Upper lobe of left lung (tissue), 4 donors: ENCODE data around the gene IL17RE.
"Not testable (repeated sequence)": the region's sequence is repeated elsewhere in the genome, so short reads cannot be mapped to it uniquely, and the experiment has no call there.

ENCODE experiments used
- CTCF ChIP-seq, 6 experiments: fragments of 450-650 bp in 4 of 6; fragments of 200-600 bp in 2 of 6; sonication (generic) in 2 of 6; IDR thresholded peaks; one replicate each; pipeline ENCODE4 v1.5.1; 2016 to 2019; ENCODE audit warnings: antibody characterized with exemption in 6 of 6
- EP300 ChIP-seq, 4 donors: sonication (generic); formaldehyde crosslinking; IDR thresholded peaks; one replicate each; pipeline ENCODE4 v1.5.1; 2017; ENCODE audit warnings: antibody characterized with exemption in 4 of 4, control low read depth in 2 of 4
- POLR2A ChIP-seq, 4 donors: fragments of 450-650 bp; IDR thresholded peaks; one replicate each; pipeline ENCODE4 v1.5.1; 2016 to 2017; ENCODE audit warnings: antibody characterized with exemption in 4 of 4, mild to moderate bottlenecking in 2 of 4

GRCh38 chr3:9876255-9876654 lies 26.4 kb upstream of the IL17RE start:
- TF ChIP-seq CTCF, EP300, POLR2A (IDR thresholded peaks at IDR 0.05): not testable (repeated sequence)
